GM23248 (cell line): ENCODE results near the gene SLC29A3. TPM values are rescaled to one million over a fixed set of nuclear protein-coding genes. Genes with fewer than 3 reads are reported as not detected.
A peak's percentile ranks its signal among the peaks of the same experiment; 100 is the strongest.

Source experiments
- DNase-seq: peaks from one replicate; pipeline ENCODE4 v3.0.0-alpha.2; 2015
- H2AFZ ChIP-seq: fragments of 200-600 bp; sonication (generic); 2 replicates; pipeline ENCODE4 v1.6.1; 2016; ENCODE audit warnings: antibody characterized with exemption
- H3F3A ChIP-seq: fragments of 200-600 bp; sonication (generic); 2 replicates; pipeline ENCODE4 v1.6.1; 2016; ENCODE audit warnings: mild to moderate bottlenecking, antibody characterized with exemption, mixed run types; ENCODE audit not compliant: insufficient read depth
- H3K27ac ChIP-seq: fragments of 200-600 bp; sonication (generic); 2 replicates; pipeline ENCODE4 v1.5.1; 2016; ENCODE audit warnings: mild to moderate bottlenecking
- H3K27me3 ChIP-seq: fragments of 200-600 bp; sonication (generic); replicated peaks from 2 replicates; pipeline ENCODE4 v1.6.1; 2016; ENCODE audit warnings: mild to moderate bottlenecking; ENCODE audit not compliant: insufficient read depth
- H3K36me3 ChIP-seq: fragments of 200-600 bp; sonication (generic); 2 replicates; pipeline ENCODE4 v1.6.1; 2016; ENCODE audit warnings: low read depth, mild to moderate bottlenecking
- H3K4me1 ChIP-seq: fragments of 200-600 bp; sonication (generic); 2 replicates; pipeline ENCODE4 v1.6.1; 2016; ENCODE audit warnings: mild to moderate bottlenecking; ENCODE audit not compliant: insufficient read depth
- H3K4me2 ChIP-seq: fragments of 200-600 bp; sonication (generic); one replicate; pipeline ENCODE4 v1.6.1; 2016; ENCODE audit warnings: mild to moderate bottlenecking; ENCODE audit not compliant: unreplicated experiment
- H3K4me3 ChIP-seq: fragments of 200-600 bp; sonication (generic); 2 replicates; pipeline ENCODE4 v1.5.1; 2016; ENCODE audit warnings: mild to moderate bottlenecking
- H3K79me2 ChIP-seq: fragments of 200-600 bp; sonication (generic); 2 replicates; pipeline ENCODE4 v1.6.1; 2016; ENCODE audit warnings: mild to moderate bottlenecking; ENCODE audit not compliant: insufficient read depth
- H3K9ac ChIP-seq: fragments of 200-600 bp; sonication (generic); 2 replicates; pipeline ENCODE4 v1.6.1; 2016; ENCODE audit warnings: mild to moderate bottlenecking
- H3K9me2 ChIP-seq: fragments of 200-600 bp; sonication (generic); 2 replicates; pipeline ENCODE4 v1.6.1; 2016; ENCODE audit warnings: mixed run types, mild to moderate bottlenecking, moderate library complexity; ENCODE audit not compliant: insufficient read depth
- H3K9me3 ChIP-seq: fragments of 200-600 bp; sonication (generic); one replicate; pipeline ENCODE4 v1.6.1; 2017; ENCODE audit warnings: low read depth
- H4K20me1 ChIP-seq: fragments of 200-600 bp; sonication (generic); 2 replicates; pipeline ENCODE4 v1.6.0; 2016; ENCODE audit not compliant: insufficient read depth
- EZH2 ChIP-seq: fragments of 200-600 bp; sonication (generic); IDR thresholded peaks from 2 replicates; pipeline ENCODE4 v1.6.1; 2018; ENCODE audit warnings: antibody characterized with exemption, mild to moderate bottlenecking; ENCODE audit not compliant: insufficient read depth, poor library complexity, severe bottlenecking
- EZH2phosphoT487 ChIP-seq: fragments of 200-600 bp; sonication (generic); IDR thresholded peaks from 2 replicates; pipeline ENCODE4 v1.6.1; 2018; ENCODE audit warnings: antibody characterized with exemption, moderate library complexity, mild to moderate bottlenecking, low read depth; ENCODE audit not compliant: insufficient read depth
- WGBS, 2 experiments: methylation state at CpG; one replicate each; pipeline ENCODE4 v1.1.6; 2015 to 2017; ENCODE audit warnings: low lambda C conversion rate in 2 of 2, low coverage in 1 of 2; ENCODE audit errors: missing lambda C conversion rate in 2 of 2; 5-methylcytosine and 5-hydroxymethylcytosine counted together
- in situ Hi-C: fragments of 300-500 bp; cut with MboI; formaldehyde crosslinking; loops from 2 replicates; pipeline ENCODE4 v1.15.0; 2020
- polyA plus RNA-seq: library from polyadenylated mRNA; unstranded; fragments of >200 nt; fragmentation: Nextera tagmentation; extraction: Ambion mirVana; gene quantifications from 2 replicates; pipeline ENCODE4 v1.2.1, GENCODE V29; 2016
- total RNA-seq: library from RNA; depleted of rRNA; stranded (reverse); fragments of >200 nt; shearing (Covaris generic); gene quantifications from 2 replicates; pipeline ENCODE4 v1.2.3, GENCODE V29; 2014

Gene SLC29A3
- total and polyA plus RNA-seq, 2 experiments from 2014 or later = 1.9 to 7.3 TPM

DNA sequence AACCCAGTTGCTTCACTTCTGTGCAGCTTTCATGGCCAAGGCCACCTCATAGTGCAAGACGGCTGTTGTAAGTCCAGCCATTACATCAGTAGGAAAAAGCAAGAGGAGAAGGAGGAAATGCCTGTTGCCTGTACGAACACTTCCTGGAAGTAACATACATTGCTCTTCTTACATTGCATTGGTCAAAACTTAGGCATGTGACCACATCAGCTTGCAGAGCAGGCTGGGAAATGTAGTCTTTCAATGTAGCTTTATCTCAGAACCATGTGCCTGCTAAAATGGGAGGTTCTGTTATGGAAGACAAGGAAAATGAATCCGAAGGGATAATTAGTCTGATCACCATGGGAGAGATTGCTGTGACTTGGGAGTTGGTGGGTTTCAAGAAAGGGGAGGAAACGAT lies 4.3 kb downstream of the SLC29A3 start:
- 92 to 93% methylated on average over 4 of the region's 4 CpGs for WGBS, 2 experiments
- in situ Hi-C loops = loop anchor here (10.0 kb wide), 1 partner anchor 491 kb away; no protein-coding TSS in a partner anchor

DNA sequence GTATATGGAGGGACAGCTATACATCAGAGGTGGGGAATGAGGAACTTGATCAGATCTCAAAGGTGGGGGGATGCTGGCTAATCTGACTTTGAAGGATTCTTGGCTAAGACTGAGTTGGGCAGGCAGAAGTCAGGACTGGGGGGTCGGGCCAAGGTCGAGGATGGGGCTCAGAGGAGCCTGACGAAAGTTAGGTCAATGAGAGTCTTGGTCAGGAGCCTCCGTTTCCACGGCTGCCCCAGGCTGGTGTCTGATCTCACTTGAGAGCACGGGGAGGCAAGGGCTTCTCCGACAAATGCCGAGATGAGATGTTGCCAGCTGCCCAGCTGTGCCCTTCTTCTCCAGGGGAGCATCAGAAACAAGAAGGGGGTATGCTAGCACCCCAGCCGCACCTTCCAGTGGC lies 5.7 kb downstream of the SLC29A3 start:
- in situ Hi-C loops = loop anchor here (10.0 kb wide), 1 partner anchor 490 kb away; no protein-coding TSS in a partner anchor
- Histone ChIP-seq H3K36me3 (no peaks in the 10 kb centered on the region), H4K20me1 (no peaks in the 10 kb centered on the region), H3K27me3 (no peaks in the 10 kb centered on the region), H3K4me1 (no peaks in the 10 kb centered on the region; the same call in 1 of the 2 replicates), H3K27ac (no peak overlapping the region), H3K9me2 (no peaks in the 10 kb centered on the region), H3K9ac (no peak overlapping the region), H3K4me2 (no peak overlapping the region), H3K9me3 (no peaks in the 10 kb centered on the region), H3K4me3 (no peak overlapping the region), H2AFZ (no peak overlapping the region), H3F3A (no peaks in the 10 kb centered on the region), H3K79me2 (no peaks in the 10 kb centered on the region)
- no peak for DNase-seq
- 83 to 85% methylated on average over 9 of the region's 9 CpGs for WGBS, 2 experiments
- TF ChIP-seq EZH2phosphoT487 (no peak), EZH2 (no peak)

More for the DNA sequence above, 4.3 kb downstream of the SLC29A3 start:
- peak; percentile 55 for DNase-seq
- no peak overlapping the region for H3K27ac ChIP-seq
- no peaks in the 10 kb centered on the region for H3F3A ChIP-seq
- no peak overlapping the region for H3K4me3 ChIP-seq
- H2AFZ ChIP-seq = no peak overlapping the region
- no peak for TF ChIP-seq EZH2phosphoT487
- TF ChIP-seq EZH2 = no peak
- no peaks in the 10 kb centered on the region for H3K79me2 ChIP-seq
- H3K4me1 ChIP-seq = no peaks in the 10 kb centered on the region; the same call in 1 of the 2 replicates
- H4K20me1 ChIP-seq = no peaks in the 10 kb centered on the region
- no peaks in the 10 kb centered on the region for H3K27me3 ChIP-seq
- no peaks in the 10 kb centered on the region for H3K9me3 ChIP-seq
- H3K4me2 ChIP-seq = no peak overlapping the region
- no peaks in the 10 kb centered on the region for H3K36me3 ChIP-seq
- H3K9me2 ChIP-seq = no peaks in the 10 kb centered on the region
- no peak overlapping the region for H3K9ac ChIP-seq

DNA sequence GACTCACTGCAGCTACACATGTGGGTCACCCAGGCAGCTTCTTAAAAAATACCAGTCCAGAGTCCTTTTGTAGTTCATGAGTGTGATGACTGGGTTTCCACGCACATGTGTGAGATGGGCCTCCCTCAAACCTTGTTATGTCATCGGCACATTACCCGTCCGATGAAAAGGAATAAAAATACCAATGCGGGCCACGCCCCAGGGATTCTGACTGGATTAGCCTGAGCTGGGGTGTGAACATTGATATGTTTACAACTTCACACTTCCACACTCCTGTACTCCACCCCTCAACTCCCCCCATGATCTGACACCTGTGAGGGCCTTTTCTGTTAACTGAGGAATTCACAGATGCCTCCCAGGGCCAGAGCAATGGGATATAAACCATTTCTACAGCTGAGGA lies 6.2 kb downstream of the SLC29A3 start:
- Histone ChIP-seq H3K79me2 (no peaks in the 10 kb centered on the region), H3K4me2 (no peak overlapping the region), H3K4me1 (no peaks in the 10 kb centered on the region), H2AFZ (no peak overlapping the region), H3K27me3 (no peaks in the 10 kb centered on the region), H3K9me3 (no peaks in the 10 kb centered on the region), H3K27ac (no peak overlapping the region), H3K9ac (no peak overlapping the region), H4K20me1 (no peaks in the 10 kb centered on the region), H3K4me3 (no peak overlapping the region), H3K36me3 (no peaks in the 10 kb centered on the region), H3F3A (no peaks in the 10 kb centered on the region), H3K9me2 (no peaks in the 10 kb centered on the region)
- DNase-seq = no peak
- 80 to 88% methylated on average over 6 of the region's 6 CpGs for WGBS, 2 experiments
- TF ChIP-seq EZH2 (no peak), EZH2phosphoT487 (no peak)
- in situ Hi-C loops = loop anchor here (10.0 kb wide), 1 partner anchor 490 kb away; no protein-coding TSS in a partner anchor

- WGBS, 2 experiments = 92% methylated on average over 15 to 16 of the region's 16 CpGs
- Histone ChIP-seq H4K20me1 (no peaks in the 10 kb centered on the region), H3K27me3 (no peaks in the 10 kb centered on the region), H3K4me1 (no peaks in the 10 kb centered on the region), H3K36me3 (no peaks in the 10 kb centered on the region), H3F3A (no peaks in the 10 kb centered on the region), H3K79me2 (no peaks in the 10 kb centered on the region), H3K9me3 (no peaks in the 10 kb centered on the region), H3K27ac (no peak overlapping the region), H2AFZ (no peak overlapping the region), H3K4me2 (no peak overlapping the region), H3K9me2 (no peaks in the 10 kb centered on the region), H3K4me3 (no peak overlapping the region), H3K9ac (no peak overlapping the region)
- no peak for TF ChIP-seq EZH2
- no peak for TF ChIP-seq EZH2phosphoT487
- DNase-seq = no peak
- in situ Hi-C loops = loop anchor here (10.0 kb wide), 1 partner anchor 488 kb away; no protein-coding TSS in a partner anchor
These were observed 7.4 kb downstream of the SLC29A3 start for GRCh38 chr10:71326464-71326881.
